HCT116 (cell line): Measurements from ENCODE around the gene LIG3. TPM values are rescaled to one million over a fixed set of nuclear protein-coding genes. Genes with fewer than 3 reads are reported as not detected.

ENCODE experiments used
- ATAC-seq: fragments of 200-7000 bp; cut with Tn5 transposase; 2 replicates; pipeline ENCODE4 v1.9.1; 2020; ENCODE audit warnings: mild to moderate bottlenecking, moderate library complexity
- BruUV-seq: library from RNA; stranded (reverse); fragments of 400-500 nt; replicated peaks from 2 replicates; lab custom pipeline; 2021; lab: Mats Ljungman, UMichigan
- CTCF ChIA-PET: fragments of 300-600 bp; sonication (Branson Sonifier 250); formaldehyde crosslinking; loops from one replicate; lab custom pipeline; 2021; ENCODE audit warnings: antibody characterized with exemption; lab: Charles Lee
- POLR2A ChIA-PET: fragments of 300-600, 350-600 bp; sonication (Branson Sonifier 250); formaldehyde crosslinking; loops from one replicate; lab custom pipeline; 2021; ENCODE audit warnings: antibody characterized with exemption; lab: Charles Lee
- RAD21 ChIA-PET, 2 experiments: fragments of 300-600 bp; sonication (Branson Sonifier 250); formaldehyde crosslinking; loops; one replicate each; lab custom pipeline; 2023; ENCODE audit warnings: low total read pairs in 2 of 2; ENCODE audit not compliant: uncharacterized antibody in 2 of 2, unreplicated experiment in 2 of 2, low non-redundant PET in 1 of 2; lab: Charles Lee
- DNase-seq: peaks from one replicate; pipeline ENCODE4 v3.0.0-alpha.2; 2010; ENCODE audit warnings: low read depth, low spot score
- H2AFZ ChIP-seq: fragments of 200-600 bp; shearing (Covaris generic), sonication (generic); 2 replicates; pipeline ENCODE4 v1.6.1; 2017; ENCODE audit warnings: low read depth, mixed run types, mixed read lengths, antibody characterized with exemption, low read length; ENCODE audit not compliant: poor library complexity, severe bottlenecking
- H3K27ac ChIP-seq: 2 replicates; pipeline ENCODE4 v1.5.1; 2012; ENCODE audit warnings: low read depth, low read length
- H3K27me3 ChIP-seq: fragments of 200-600 bp; sonication (generic); 2 replicates; pipeline ENCODE4 v1.6.1; 2016; ENCODE audit warnings: mixed run types, low read length, mixed read lengths; ENCODE audit not compliant: insufficient read depth
- H3K36me3 ChIP-seq, 2 experiments: fragments of 200-500 bp in 1 of 2; fragments of 200-600 bp in 1 of 2; sonication (Bioruptor generic) in 1 of 2; sonication (generic) in 1 of 2; 2 replicates each; pipeline versions ENCODE4 v1.5.1 to v1.6.1; 2014 to 2016; ENCODE audit warnings: low read length in 2 of 2, inconsistent platforms in 1 of 2, mixed read lengths in 1 of 2, mixed run types in 1 of 2; ENCODE audit not compliant: insufficient read depth in 2 of 2, control insufficient read depth in 1 of 2
- H3K4me1 ChIP-seq, 2 experiments: fragments of 200-600 bp in 1 of 2; sonication (generic) in 1 of 2; 2 replicates each; pipeline versions ENCODE4 v1.5.1 to v1.6.1; 2012 to 2017; ENCODE audit warnings: low read length in 2 of 2, inconsistent platforms in 1 of 2, mild to moderate bottlenecking in 1 of 2, mixed read lengths in 1 of 2, mixed run types in 1 of 2, moderate library complexity in 1 of 2; ENCODE audit not compliant: insufficient read depth in 2 of 2, control insufficient read depth in 1 of 2
- H3K4me2 ChIP-seq: fragments of 200-600 bp; sonication (generic); 2 replicates; pipeline ENCODE4 v1.6.1; 2017; ENCODE audit warnings: mixed run types, low read length, mixed read lengths
- H3K4me3 ChIP-seq, 2 experiments: fragments of 200-600 bp in 1 of 2; sonication (generic) in 1 of 2; replicated peaks in 1 of 2; 2 replicates each; pipeline ENCODE4 v1.5.1; 2011 to 2016; ENCODE audit warnings: low read length in 2 of 2, control low read depth in 1 of 2, low read depth in 1 of 2, mild to moderate bottlenecking in 1 of 2, mixed read lengths in 1 of 2, mixed run types in 1 of 2
- H3K79me2 ChIP-seq: fragments of 200-600 bp; sonication (generic); 2 replicates; pipeline ENCODE4 v1.6.1; 2017; ENCODE audit warnings: mild to moderate bottlenecking, mixed run types, low read length, moderate library complexity, mixed read lengths; ENCODE audit not compliant: insufficient read depth
- H3K9ac ChIP-seq: fragments of 200-600 bp; sonication (generic); 2 replicates; pipeline ENCODE4 v1.6.1; 2016; ENCODE audit warnings: low read length, mixed read lengths
- H3K9me2 ChIP-seq: fragments of 200-600 bp; sonication (generic), shearing (Covaris generic); 2 replicates; pipeline ENCODE4 v1.6.1; 2017; ENCODE audit warnings: mixed run types, mild to moderate bottlenecking, moderate library complexity; ENCODE audit not compliant: insufficient read depth
- H3K9me3 ChIP-seq, 2 experiments: fragments of 200-500 bp in 1 of 2; fragments of 200-600 bp in 1 of 2; sonication (Bioruptor generic) in 1 of 2; sonication (generic) in 1 of 2; 2 replicates each; pipeline ENCODE4 v1.6.1; 2014 to 2017; ENCODE audit warnings: low read length in 2 of 2, mixed read lengths in 2 of 2, inconsistent platforms in 1 of 2, low read depth in 1 of 2, mild to moderate bottlenecking in 1 of 2, mixed run types in 1 of 2, moderate library complexity in 1 of 2; ENCODE audit not compliant: control insufficient read depth in 1 of 2, insufficient read depth in 1 of 2
- H4K20me1 ChIP-seq: fragments of 200-600 bp; sonication (generic), shearing (Covaris generic); 2 replicates; pipeline ENCODE4 v1.6.1; 2017; ENCODE audit warnings: mixed run types, mild to moderate bottlenecking, moderate library complexity; ENCODE audit not compliant: insufficient read depth
- ATF3 ChIP-seq: IDR thresholded peaks from 2 replicates; pipeline ENCODE4 v1.6.1; 2012
- CBX3 ChIP-seq: IDR thresholded peaks from 2 replicates; pipeline ENCODE4 v1.6.1; 2012; ENCODE audit warnings: low read depth
- CEBPB ChIP-seq: IDR thresholded peaks from 2 replicates; pipeline ENCODE4 v1.6.1; 2012; ENCODE audit warnings: low read depth
- EGR1 ChIP-seq: IDR thresholded peaks from 2 replicates; pipeline ENCODE4 v1.6.1; 2012; ENCODE audit warnings: low read depth
- ELF1 ChIP-seq: IDR thresholded peaks from 2 replicates; pipeline ENCODE4 v1.6.1; 2012; ENCODE audit warnings: low read depth, borderline replicate concordance
- EZH2 ChIP-seq: fragments of 200-600 bp; sonication (generic); IDR thresholded peaks from 2 replicates; pipeline ENCODE4 v1.6.1; 2017; ENCODE audit warnings: antibody characterized with exemption, mixed run types
- EZH2phosphoT487 ChIP-seq: fragments of 200-600 bp; IDR thresholded peaks from 2 replicates; pipeline ENCODE4 v1.6.1; 2018; ENCODE audit warnings: antibody characterized with exemption, borderline replicate concordance
- JUND ChIP-seq: IDR thresholded peaks from 2 replicates; pipeline ENCODE4 v1.6.1; 2012
- MAX ChIP-seq: IDR thresholded peaks from 2 replicates; pipeline ENCODE4 v1.6.1; 2012
- POLR2A ChIP-seq: IDR thresholded peaks from 2 replicates; pipeline ENCODE4 v1.7.0; 2011; ENCODE audit warnings: borderline replicate concordance; ENCODE audit not compliant: insufficient read depth, insufficient read length; ENCODE audit errors: extremely low read depth
- REST ChIP-seq: IDR thresholded peaks from 2 replicates; pipeline ENCODE4 v1.6.1; 2012; ENCODE audit warnings: low read depth
- SIN3A ChIP-seq: IDR thresholded peaks from 2 replicates; pipeline ENCODE4 v1.6.1; 2012; ENCODE audit warnings: low read depth
- SRF ChIP-seq: IDR thresholded peaks from 2 replicates; pipeline ENCODE4 v1.6.1; 2012; ENCODE audit warnings: low read depth
- TCF7L2 ChIP-seq: IDR thresholded peaks from 2 replicates; pipeline ENCODE4 v1.7.0; 2011; ENCODE audit warnings: borderline replicate concordance, inconsistent platforms; ENCODE audit not compliant: insufficient read depth, insufficient read length; ENCODE audit errors: extremely low read depth
- ZBTB33 ChIP-seq: IDR thresholded peaks from 2 replicates; pipeline ENCODE4 v1.6.1; 2011; ENCODE audit warnings: mild to moderate bottlenecking, low read length, moderate library complexity; ENCODE audit not compliant: insufficient replicate concordance; ENCODE audit errors: extremely low read depth
- intact Hi-C: fragments of 100-400 bp; cut with micrococcal nuclease; formaldehyde crosslinking; loops from 2 replicates; pipeline ENCODE4 v1.10.0; 2022
- total RNA-seq: library from RNA; stranded (reverse); gene quantifications from one replicate; pipeline ENCODE4 v1.2.1, GENCODE V29; 2021; ENCODE audit not compliant: unreplicated experiment

The LIG3 gene
- total RNA-seq, 1 experiment from 2014 or later, result 49.4 TPM

GRCh38 chr17:35051183-35051578, 70.9 kb downstream of the LIG3 start (continued):
- no peak for TF ChIP-seq ZBTB33
- TF ChIP-seq MAX, result no peak
- no peak for TF ChIP-seq JUND
- TF ChIP-seq, all 23 proteins: peak for 0

- no peaks in the 10 kb centered on the region for H4K20me1 ChIP-seq
- no peak overlapping the region for H3K9ac ChIP-seq
- peaks cover 20% of the 10 kb centered on the region for H3K79me2 ChIP-seq
- H3K9me2 ChIP-seq, result no peaks in the 10 kb centered on the region
- intact Hi-C loops, result no loop called here
- H2AFZ ChIP-seq, result no peak overlapping the region
- no peaks in the 10 kb centered on the region for H3K36me3 ChIP-seq
- RAD21 ChIA-PET, result no interaction called here
- H3K4me3 ChIP-seq, result no peak overlapping the region
- ATAC-seq (no peak), DNase-seq (no peak)
- no peaks in the 10 kb centered on the region for H3K27me3 ChIP-seq
- no peaks in the 10 kb centered on the region for H3K9me3 ChIP-seq
- no TSS peak for BruUV-seq
- no peak overlapping the region for H3K4me2 ChIP-seq
- H3K4me1 ChIP-seq, result peaks cover 4 to 9% of the 10 kb centered on the region in 2 experiments; a peak in 2 of 4 replicates
- H3K27ac ChIP-seq, result no peak overlapping the region
- CTCF ChIA-PET, result no interaction called here
- POLR2A ChIA-PET, result no interaction called here
- TF ChIP-seq EZH2 (no peak), ATF3 (no peak), CBX3 (no peak), MAX (no peak), SRF (no peak), JUND (no peak), ZBTB33 (no peak), ELF1 (no peak), POLR2A (no peak), CEBPB (no peak), REST (no peak), SIN3A (no peak), EGR1 (no peak), TCF7L2 (no peak), EZH2phosphoT487 (no peak)
Measured at GRCh38 chr17:35051579-35052240, 71.4 kb downstream of the LIG3 start.
